Measurements from ENCODE around the gene RXRB. TPM values are rescaled to one million over a fixed set of nuclear protein-coding genes. Genes with fewer than 3 reads are reported as not detected.

The RXRB gene
- polyA plus RNA-seq, 1 of the 3 experiments (the other 2 are of a cell fraction): 45.8 TPM

GRCh38 chr6:33249732-33250630, 49.5 kb upstream of the RXRB start:
- Histone ChIP-seq H3K4me2 (peak overlapping the region; percentile 97), H3K27ac (ENCODE audit: low read depth in 2 of 2, low read length in 1 of 2) (peak overlapping the region; percentile 96), H3K9me2 (no peaks in the 10 kb centered on the region), H3K4me1 (ENCODE audit: control insufficient read depth in 1 of 2, insufficient read depth in 2 of 2, low read depth in 1 of 2, low read length in 1 of 2) (peaks cover 21 to 30% of the 10 kb centered on the region in 2 experiments), H3F3A (replicated peaks; ENCODE audit: insufficient read depth) (peaks cover 41% of the 10 kb centered on the region), H3K9ac (peak overlapping the region; percentile 90), H3K4me3 (ENCODE audit: low read depth in 2 of 2, low read length in 1 of 2) (peak overlapping the region; percentile 62 to 71), H3K9me3 (no peaks in the 10 kb centered on the region), H3K79me2 (ENCODE audit: insufficient read depth) (peaks cover 10% of the 10 kb centered on the region; the same call in 1 of the 2 replicates), H3K27me3 (ENCODE audit: insufficient read depth) (no peaks in the 10 kb centered on the region), H4K20me1 (ENCODE audit: insufficient read depth) (no peaks in the 10 kb centered on the region), H2AFZ (ENCODE audit: low read depth) (peak overlapping the region; percentile 80), H3K36me3 (replicated peaks in 1 of 2; ENCODE audit: control insufficient read depth in 1 of 2, insufficient read depth in 2 of 2, low read length in 1 of 2) (peaks cover 6 to 16% of the 10 kb centered on the region in 2 experiments)
- ChIA-PET POLR2A (interaction anchor here (0.8 to 3.0 kb wide), 8 partner anchors 22 to 278 kb away, joined by 3 to 18 read pairs (median 4); partner anchors contain the start of genes B3GALT4, RING1, RPS18 and VPS52), CTCF (interaction anchor here (1.0 to 7.3 kb wide), 15 partner anchors 9 to 317 kb away, joined by 3 to 96 read pairs (median 18); partner anchors contain the start of genes RING1, RPS18 and VPS52)
- 13% methylated on average over 15 of the region's 15 CpGs for WGBS (ENCODE audit: low lambda C conversion rate)
- DNase-seq: peak; percentile 36
- TF ChIP-seq FOSL2 (IDR thresholded peaks at IDR 0.05; ENCODE audit: borderline replicate concordance, low read depth) (peak; percentile 34; the same call in 1 of the 2 replicates), SIN3A (IDR thresholded peaks at IDR 0.05; ENCODE audit: borderline replicate concordance, low read depth, low read length) (no peak)

DNA sequence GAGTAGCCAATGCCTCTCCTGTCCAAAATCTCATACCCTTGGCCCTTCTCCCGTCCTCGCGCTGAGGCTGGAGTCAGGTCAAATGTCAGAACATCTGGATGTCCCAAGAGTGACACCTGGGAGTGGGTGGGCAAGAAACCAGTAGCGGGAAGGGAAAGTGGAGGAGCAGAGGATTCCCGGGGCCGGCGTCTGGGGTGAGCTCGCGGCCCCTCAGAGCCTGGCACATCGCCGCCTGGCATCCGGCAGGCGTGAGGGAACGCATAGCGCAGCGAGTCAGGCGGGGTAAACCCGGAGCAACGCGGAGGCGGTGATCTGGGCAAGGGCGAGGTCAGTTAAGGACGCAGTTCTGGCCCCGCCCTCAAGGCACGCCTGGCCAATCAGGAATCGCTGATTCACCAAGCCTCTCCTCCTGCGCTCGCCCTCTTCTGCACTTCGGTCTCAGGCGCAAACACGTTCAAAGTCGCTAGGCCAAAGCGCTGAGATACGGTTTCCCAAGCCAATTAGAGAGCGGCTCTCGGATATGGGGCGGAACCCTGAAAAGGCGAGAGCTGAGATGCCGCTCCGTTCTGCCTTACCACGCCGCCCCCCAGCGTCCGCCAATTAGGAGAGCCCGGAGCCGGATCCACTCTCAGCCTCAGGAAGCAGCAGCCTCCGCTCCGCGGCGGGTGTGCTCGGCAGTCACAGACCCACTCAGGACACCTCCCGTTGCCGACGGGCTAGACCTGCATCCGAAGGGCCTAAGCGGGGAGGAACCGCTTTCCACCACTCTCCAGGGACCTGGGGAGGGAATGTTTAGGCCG, 48.7 kb upstream of the RXRB start:
- ChIA-PET CTCF (interaction anchor here (0.6 to 7.3 kb wide), 58 partner anchors 10 to 839 kb away, joined by 3 to 96 read pairs (median 6); partner anchors contain the start of genes B3GALT4, HLA-DMA, HLA-DMB and HLA-DOA), POLR2A (interaction anchor here (0.8 to 3.0 kb wide), 9 partner anchors 23 to 277 kb away, joined by 3 to 18 read pairs (median 5); partner anchors contain the start of genes B3GALT4, HSD17B8, RING1 and RPS18)
- peaks cover 41% of the 10 kb centered on the region for H3F3A ChIP-seq (replicated peaks; ENCODE audit: insufficient read depth)
- no peaks in the 10 kb centered on the region for H4K20me1 ChIP-seq (ENCODE audit: insufficient read depth)
- H3K4me2 ChIP-seq: peak overlapping the region; percentile 98
- DNase-seq: peak; percentile 88
- peaks cover 10% of the 10 kb centered on the region; the same call in 1 of the 2 replicates for H3K79me2 ChIP-seq (ENCODE audit: insufficient read depth)
- peak overlapping the region; percentile 90 for H3K9ac ChIP-seq
- H3K27me3 ChIP-seq (ENCODE audit: insufficient read depth): no peaks in the 10 kb centered on the region
- peak overlapping the region; percentile 62 to 76 for H3K4me3 ChIP-seq (ENCODE audit: low read depth in 2 of 2, low read length in 1 of 2)
- no peaks in the 10 kb centered on the region for H3K9me2 ChIP-seq
- H3K9me3 ChIP-seq: no peaks in the 10 kb centered on the region
- peak overlapping the region; percentile 96 for H3K27ac ChIP-seq (ENCODE audit: low read depth in 2 of 2, low read length in 1 of 2)
- peaks cover 6 to 16% of the 10 kb centered on the region in 2 experiments for H3K36me3 ChIP-seq (replicated peaks in 1 of 2; ENCODE audit: control insufficient read depth in 1 of 2, insufficient read depth in 2 of 2, low read length in 1 of 2)
- peaks cover 21 to 30% of the 10 kb centered on the region in 2 experiments for H3K4me1 ChIP-seq (ENCODE audit: control insufficient read depth in 1 of 2, insufficient read depth in 2 of 2, low read depth in 1 of 2, low read length in 1 of 2)
- H2AFZ ChIP-seq (ENCODE audit: low read depth): peak overlapping the region; percentile 84
- WGBS (ENCODE audit: low lambda C conversion rate): 0% methylated on average over 14 of the region's 58 CpGs
- no peak for TF ChIP-seq RCOR1 (IDR thresholded peaks at IDR 0.05; ENCODE audit: low read length)
- TF ChIP-seq FOXM1 (IDR thresholded peaks at IDR 0.05; ENCODE audit: low read depth): no peak
- TF ChIP-seq TEAD4 (IDR thresholded peaks at IDR 0.05; ENCODE audit: borderline replicate concordance, insufficient read depth): no peak
- no peak for TF ChIP-seq JUND (IDR thresholded peaks at IDR 0.05)
- TF ChIP-seq, protein P1, sequence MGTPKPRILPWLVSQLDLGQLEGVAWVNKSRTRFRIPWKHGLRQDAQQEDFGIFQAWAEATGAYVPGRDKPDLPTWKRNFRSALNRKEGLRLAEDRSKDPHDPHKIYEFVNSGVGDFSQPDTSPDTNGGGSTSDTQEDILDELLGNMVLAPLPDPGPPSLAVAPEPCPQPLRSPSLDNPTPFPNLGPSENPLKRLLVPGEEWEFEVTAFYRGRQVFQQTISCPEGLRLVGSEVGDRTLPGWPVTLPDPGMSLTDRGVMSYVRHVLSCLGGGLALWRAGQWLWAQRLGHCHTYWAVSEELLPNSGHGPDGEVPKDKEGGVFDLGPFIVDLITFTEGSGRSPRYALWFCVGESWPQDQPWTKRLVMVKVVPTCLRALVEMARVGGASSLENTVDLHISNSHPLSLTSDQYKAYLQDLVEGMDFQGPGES (IDR thresholded peaks at IDR 0.05; ENCODE audit: low read depth, low read length): peak; percentile 16; the same call in 1 of the 2 replicates
- peak; percentile 85 for TF ChIP-seq RFX5 (IDR thresholded peaks at IDR 0.05; ENCODE audit: low read length)
- no peak for TF ChIP-seq REST (IDR thresholded peaks at IDR 0.05; ENCODE audit: low read depth, low read length)
- no peak for TF ChIP-seq USF2 (IDR thresholded peaks at IDR 0.05; ENCODE audit: borderline replicate concordance, low read depth, low read length)
- TF ChIP-seq GABPA (IDR thresholded peaks at IDR 0.05; ENCODE audit: low read depth): peak; percentile 59
- TF ChIP-seq EP300 (IDR thresholded peaks at IDR 0.05; ENCODE audit: borderline replicate concordance in 1 of 2, low read depth in 1 of 2, low read length in 1 of 2): no peak
- peak; percentile 86; the same call in 1 of the 2 replicates for TF ChIP-seq MAX (IDR thresholded peaks at IDR 0.05; ENCODE audit: low read depth)
- peak; percentile 85 for TF ChIP-seq POLR2AphosphoS5 (IDR thresholded peaks at IDR 0.05; ENCODE audit: low read depth, low read length)

Data from SK-N-SH (cell line).